HepG2 (cell line): ENCODE data around the gene PCGF6. TPM values are rescaled to one million over a fixed set of nuclear protein-coding genes. Genes with fewer than 3 reads are reported as not detected.
A peak's percentile ranks its signal among the peaks of the same experiment; 100 is the strongest.

Source experiments
- FOXK2 ChIP-seq: fragments of 450-650 bp; IDR thresholded peaks from 2 replicates; pipeline ENCODE4 v1.6.1; 2016
- GABPA ChIP-seq, 2 experiments: IDR thresholded peaks; 2 replicates each; pipeline ENCODE4 v1.6.1; 2011 to 2016; ENCODE audit warnings: low read depth in 2 of 2, low read length in 1 of 2, missing biosample characterization in 1 of 2, missing genetic modification characterization in 1 of 2
- HNRNPK ChIP-seq: fragments of 200-400 bp; formaldehyde crosslinking; IDR thresholded peaks from 2 replicates; pipeline ENCODE4 v1.6.1; 2018; ENCODE audit warnings: low read length, low read depth, moderate library complexity, mild to moderate bottlenecking; ENCODE audit not compliant: poor library complexity, severe bottlenecking
- IKZF4 ChIP-seq: sonication (generic); formaldehyde crosslinking; IDR thresholded peaks from 2 replicates; pipeline ENCODE4 v1.5.1; 2020; ENCODE audit warnings: borderline replicate concordance, mild to moderate bottlenecking, low read depth, missing genetic modification reagents; ENCODE audit errors: not compliant biosample characterization
- KDM5A ChIP-seq: fragments of 200-600 bp; sonication (generic); IDR thresholded peaks from 2 replicates; pipeline ENCODE4 v1.7.0; 2018; ENCODE audit warnings: antibody characterized with exemption, mild to moderate bottlenecking, low read length, borderline replicate concordance
- KMT2B ChIP-seq: IDR thresholded peaks from 2 replicates; pipeline ENCODE4 v1.6.1; 2016; ENCODE audit warnings: missing genetic modification reagents, missing compliant biosample characterization
- LBX2 ChIP-seq: sonication (generic); formaldehyde crosslinking; IDR thresholded peaks from 2 replicates; pipeline ENCODE4 v1.5.0; 2020; ENCODE audit warnings: missing genetic modification reagents, mild to moderate bottlenecking, borderline replicate concordance
- NR0B2 ChIP-seq: sonication (generic); formaldehyde crosslinking; IDR thresholded peaks from 2 replicates; pipeline ENCODE4 v1.4.0; 2020; ENCODE audit warnings: mild to moderate bottlenecking, missing genetic modification reagents
- NR2F1 ChIP-seq, 2 experiments: fragments of 450-650 bp in 1 of 2; formaldehyde crosslinking in 1 of 2; IDR thresholded peaks; 2 replicates each; pipeline versions ENCODE4 v1.5.0 to v1.6.1; 2016 to 2020; ENCODE audit warnings: mild to moderate bottlenecking in 1 of 2, missing compliant biosample characterization in 1 of 2, missing genetic modification reagents in 1 of 2, moderate library complexity in 1 of 2
- REPIN1 ChIP-seq: sonication (generic); formaldehyde crosslinking; IDR thresholded peaks from 2 replicates; pipeline ENCODE4 v1.8.0; 2022; ENCODE audit warnings: missing genetic modification reagents, low read depth, mild to moderate bottlenecking, borderline replicate concordance
- SNAPC4 ChIP-seq: sonication (generic); formaldehyde crosslinking; IDR thresholded peaks from 2 replicates; pipeline ENCODE4 v1.4.0; 2020; ENCODE audit warnings: mild to moderate bottlenecking, missing genetic modification reagents
- SYNCRIP ChIP-seq: fragments of 200-400 bp; formaldehyde crosslinking; IDR thresholded peaks from 2 replicates; pipeline ENCODE4 v1.6.1; 2018; ENCODE audit warnings: mild to moderate bottlenecking, low read depth, low read length; ENCODE audit not compliant: insufficient read depth
- XBP1 ChIP-seq: sonication (generic); formaldehyde crosslinking; IDR thresholded peaks from 2 replicates; pipeline ENCODE4 v1.5.0; 2020; ENCODE audit warnings: missing genetic modification reagents
- YEATS2 ChIP-seq: sonication (generic); formaldehyde crosslinking; IDR thresholded peaks from 2 replicates; pipeline ENCODE4 v1.4.0; 2020; ENCODE audit warnings: missing genetic modification reagents, borderline replicate concordance
- ZNF230 ChIP-seq: sonication (generic); formaldehyde crosslinking; IDR thresholded peaks from 2 replicates; pipeline ENCODE4 v1.4.0; 2020; ENCODE audit warnings: mild to moderate bottlenecking, missing genetic modification reagents
- ZNF552 ChIP-seq: sonication (generic); formaldehyde crosslinking; IDR thresholded peaks from 2 replicates; pipeline ENCODE4 v1.9.0; 2022; ENCODE audit warnings: missing genetic modification reagents, mild to moderate bottlenecking, borderline replicate concordance
- ZNF564 ChIP-seq: sonication (generic); formaldehyde crosslinking; IDR thresholded peaks from 2 replicates; pipeline ENCODE4 v1.8.1; 2023; ENCODE audit warnings: mild to moderate bottlenecking, missing genetic modification reagents
- ZNF577 ChIP-seq: sonication (generic); formaldehyde crosslinking; IDR thresholded peaks from 2 replicates; pipeline ENCODE4 v1.4.0; 2020; ENCODE audit warnings: mild to moderate bottlenecking, low read depth, missing genetic modification reagents, borderline replicate concordance
- polyA plus RNA-seq, 8 experiments: library from polyadenylated mRNA; depleted of rRNA in 3 of 8; stranded (reverse) in 7 of 8; unstranded in 1 of 8; fragments of >200 nt; fragmentation: Illumina TruSeq in 4 of 8; extraction: Trizol in 4 of 8; gene quantifications; 2 replicates each; pipeline versions ENCODE4 v1.2.1 to v1.2.3, GENCODE V29; 2011 to 2016; ENCODE audit warnings: low read depth in 4 of 8, missing spikeins in 1 of 8, mixed read lengths in 1 of 8; ENCODE audit not compliant: insufficient read depth in 1 of 8
- total RNA-seq, 5 experiments: library from RNA; depleted of rRNA; stranded (reverse); fragments of >200 nt; fragmentation: Illumina TruSeq; extraction: Trizol; gene quantifications; 2 replicates each; pipeline ENCODE4 v1.2.3, GENCODE V29; 2016; ENCODE audit warnings: low read depth in 1 of 5

Gene PCGF6
- total and polyA plus RNA-seq, 2 of the 13 experiments (the other 11 are each of a cell fraction or from before 2014, with no cell fraction given), result 5.2 to 19.4 TPM

- TF ChIP-seq FOXK2 (no peak), SYNCRIP (no peak), ZNF230 (no peak; the same call in 1 of the 2 replicates), ZNF577 (CRISPR knock-in tag) (no peak), ZNF564 (no peak), GABPA (IDR thresholded peaks at IDR 0.05; ENCODE audit: low read depth, low read length) (no peak), GABPA (CRISPR knock-in tag; IDR thresholded peaks at IDR 0.05; ENCODE audit: low read depth) (no peak), KDM5A (no peak), KMT2B (CRISPR knock-in tag) (0 out of 2 replicates have a peak, but pooled peaks have one; percentile 44), LBX2 (CRISPR knock-in tag) (no peak), NR0B2 (CRISPR knock-in tag) (no peak), YEATS2 (CRISPR knock-in tag) (peak; percentile 53; the same call in 1 of the 2 replicates), IKZF4 (peak; percentile 48), NR2F1 (CRISPR knock-in tag; IDR thresholded peaks at IDR 0.05) (no peak), HNRNPK (no peak), REPIN1 (0 out of 2 replicates have a peak, but pooled peaks have one; percentile 46), SNAPC4 (CRISPR knock-in tag) (no peak), ZNF552 (CRISPR knock-in tag) (no peak; the same call in 1 of the 2 replicates), XBP1 (0 out of 2 replicates have a peak, but pooled peaks have one; percentile 61)
These were observed 85.1 kb downstream of the PCGF6 start (continued) for GRCh38 chr10:103265717-103266329.
